Effector memory CD4-positive, alpha-beta T cell (primary cell): Measurements from ENCODE around the gene MXD3.
"Not testable (repeated sequence)": the region's sequence is repeated elsewhere in the genome, so short reads cannot be mapped to it uniquely, and the experiment has no call there.

Experiments
- DNase-seq, 3 donors: peaks; one replicate each; pipeline ENCODE4 v3.0.0-alpha.2; 2020
- H3K27ac ChIP-seq: 2 replicates; pipeline ENCODE4 v1.7.0; 2013; ENCODE audit warnings: mild to moderate bottlenecking, low read length, moderate library complexity; ENCODE audit not compliant: insufficient read depth, poor library complexity, severe bottlenecking
- H3K27me3 ChIP-seq: replicated peaks from 2 replicates; pipeline ENCODE4 v1.7.0; 2013; ENCODE audit warnings: mild to moderate bottlenecking, low read length; ENCODE audit not compliant: insufficient read depth, control insufficient read depth, poor library complexity, severe bottlenecking
- H3K36me3 ChIP-seq: 2 replicates; pipeline ENCODE4 v1.7.0; 2013; ENCODE audit warnings: mild to moderate bottlenecking, low read length, moderate library complexity; ENCODE audit not compliant: control insufficient read depth, insufficient read depth
- H3K4me1 ChIP-seq: 2 replicates; pipeline ENCODE4 v1.7.0; 2013; ENCODE audit warnings: low read length, mild to moderate bottlenecking; ENCODE audit not compliant: control insufficient read depth, insufficient read depth, poor library complexity, severe bottlenecking
- H3K4me3 ChIP-seq: 2 replicates; pipeline ENCODE4 v1.7.0; 2013; ENCODE audit warnings: low read length, low read depth, mild to moderate bottlenecking; ENCODE audit not compliant: insufficient read depth, poor library complexity, severe bottlenecking
- H3K9me3 ChIP-seq: 2 replicates; pipeline ENCODE4 v1.7.0; 2013; ENCODE audit warnings: mild to moderate bottlenecking, low read length, moderate library complexity; ENCODE audit not compliant: control insufficient read depth

The MXD3 gene

DNA sequence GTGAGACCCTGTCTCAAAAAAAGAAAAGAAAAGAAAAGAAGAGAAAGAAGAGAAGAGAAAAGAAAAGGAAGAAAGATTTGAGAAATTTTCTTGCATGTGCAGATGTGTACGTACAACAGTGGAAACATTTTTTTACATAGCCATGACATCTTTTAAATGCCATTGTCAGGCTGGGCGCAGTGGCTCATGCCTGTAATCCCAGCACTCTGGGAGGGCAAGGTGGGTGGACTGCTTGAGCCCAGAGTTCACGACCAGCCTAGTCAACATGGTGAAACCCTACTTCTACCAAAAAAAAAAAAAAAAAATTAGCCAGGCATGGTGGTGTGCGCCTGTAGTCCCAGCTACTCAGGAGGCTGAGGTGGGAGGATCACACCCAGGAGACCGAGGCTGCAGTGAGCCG, 33.2 kb upstream of the MXD3 start:
- peaks cover 25% of the 10 kb centered on the region for H3K36me3 ChIP-seq
- peaks cover 3% of the 10 kb centered on the region for H3K4me1 ChIP-seq
- H3K27me3 ChIP-seq: no peaks in the 10 kb centered on the region
- no peak overlapping the region for H3K4me3 ChIP-seq
- H3K27ac ChIP-seq: no peak overlapping the region
- DNase-seq: no peak
- no peaks in the 10 kb centered on the region for H3K9me3 ChIP-seq

DNA sequence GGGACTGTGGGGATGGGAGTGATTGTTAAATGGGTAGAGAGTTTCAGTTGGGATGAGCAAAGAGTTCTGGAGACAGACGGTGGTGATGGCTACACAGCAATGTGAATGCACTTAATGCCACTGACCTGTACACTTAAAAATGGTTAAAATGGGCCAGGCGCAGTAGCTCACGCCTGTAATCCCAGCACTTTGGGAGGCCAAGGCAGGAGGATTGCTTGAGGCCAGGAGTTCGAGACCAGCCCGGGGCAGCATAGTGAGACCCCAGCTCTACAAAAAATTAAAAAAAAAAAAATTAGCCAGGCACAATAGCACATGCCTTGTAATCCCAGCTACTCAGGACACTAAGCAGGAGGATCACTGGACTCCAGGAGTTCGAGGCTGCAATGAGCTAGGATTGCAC, 32.1 kb upstream of the MXD3 start:
- Histone ChIP-seq H3K4me1 (no peaks in the 10 kb centered on the region), H3K27ac (no peak overlapping the region), H3K27me3 (no peaks in the 10 kb centered on the region), H3K9me3 (no peaks in the 10 kb centered on the region), H3K4me3 (no peak overlapping the region), H3K36me3 (peaks cover 30% of the 10 kb centered on the region)
- DNase-seq: no peak

DNA sequence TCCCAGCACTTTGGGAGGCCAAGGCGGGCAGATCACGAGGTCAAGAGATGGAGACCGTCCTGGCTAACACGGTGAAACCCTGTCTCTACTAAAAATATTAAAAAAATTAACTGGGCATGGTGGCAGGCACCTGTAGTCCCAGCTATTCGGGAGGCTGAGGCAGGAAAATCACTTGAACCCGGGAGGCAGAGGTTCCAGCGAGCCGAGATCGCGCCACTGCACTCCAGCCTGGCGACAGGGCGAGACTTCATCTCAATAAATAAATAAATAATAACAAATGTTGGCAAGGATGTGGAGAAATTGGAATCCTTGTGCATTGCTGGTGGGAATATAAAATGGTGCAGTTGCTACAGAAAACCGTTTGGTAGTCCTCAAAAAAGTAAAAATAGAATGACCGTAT, 31.3 kb upstream of the MXD3 start:
- not testable (repeated sequence) for H3K9me3 ChIP-seq, H3K4me3 ChIP-seq, H3K27me3 ChIP-seq, H3K4me1 ChIP-seq, H3K27ac ChIP-seq, DNase-seq
- peaks cover 37% of the 10 kb centered on the region for H3K36me3 ChIP-seq

DNA sequence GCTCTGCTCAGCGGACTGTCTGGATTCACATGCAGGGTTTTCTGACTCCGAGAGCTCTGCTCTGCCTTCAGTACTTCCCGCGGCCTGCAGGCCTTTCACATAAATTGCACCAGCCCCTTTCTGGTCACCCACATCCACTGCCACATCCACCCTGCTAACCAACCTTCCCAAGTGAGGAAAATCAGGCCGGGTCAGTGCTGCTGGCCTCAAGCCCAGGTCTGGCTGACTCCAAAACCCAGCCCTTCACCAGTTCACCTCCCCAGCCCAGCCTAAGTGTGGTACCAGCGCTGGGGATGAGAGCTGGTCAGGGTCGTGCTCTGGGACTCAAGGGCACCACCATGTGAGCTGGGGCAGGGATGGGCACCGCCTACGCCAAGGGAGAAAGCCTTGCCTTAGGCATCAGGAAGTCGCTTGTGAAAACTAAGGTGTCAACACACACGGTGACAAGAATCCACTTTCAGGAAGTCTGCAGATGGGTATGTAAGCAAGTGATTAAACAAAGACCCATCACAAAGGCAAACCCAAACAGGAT, 27.5 kb upstream of the MXD3 start:
- Histone ChIP-seq H3K27me3 (no peaks in the 10 kb centered on the region), H3K27ac (no peak overlapping the region), H3K4me1 (no peaks in the 10 kb centered on the region), H3K4me3 (no peak overlapping the region), H3K9me3 (no peaks in the 10 kb centered on the region), H3K36me3 (peaks cover 64% of the 10 kb centered on the region)
- no peak for DNase-seq

DNA sequence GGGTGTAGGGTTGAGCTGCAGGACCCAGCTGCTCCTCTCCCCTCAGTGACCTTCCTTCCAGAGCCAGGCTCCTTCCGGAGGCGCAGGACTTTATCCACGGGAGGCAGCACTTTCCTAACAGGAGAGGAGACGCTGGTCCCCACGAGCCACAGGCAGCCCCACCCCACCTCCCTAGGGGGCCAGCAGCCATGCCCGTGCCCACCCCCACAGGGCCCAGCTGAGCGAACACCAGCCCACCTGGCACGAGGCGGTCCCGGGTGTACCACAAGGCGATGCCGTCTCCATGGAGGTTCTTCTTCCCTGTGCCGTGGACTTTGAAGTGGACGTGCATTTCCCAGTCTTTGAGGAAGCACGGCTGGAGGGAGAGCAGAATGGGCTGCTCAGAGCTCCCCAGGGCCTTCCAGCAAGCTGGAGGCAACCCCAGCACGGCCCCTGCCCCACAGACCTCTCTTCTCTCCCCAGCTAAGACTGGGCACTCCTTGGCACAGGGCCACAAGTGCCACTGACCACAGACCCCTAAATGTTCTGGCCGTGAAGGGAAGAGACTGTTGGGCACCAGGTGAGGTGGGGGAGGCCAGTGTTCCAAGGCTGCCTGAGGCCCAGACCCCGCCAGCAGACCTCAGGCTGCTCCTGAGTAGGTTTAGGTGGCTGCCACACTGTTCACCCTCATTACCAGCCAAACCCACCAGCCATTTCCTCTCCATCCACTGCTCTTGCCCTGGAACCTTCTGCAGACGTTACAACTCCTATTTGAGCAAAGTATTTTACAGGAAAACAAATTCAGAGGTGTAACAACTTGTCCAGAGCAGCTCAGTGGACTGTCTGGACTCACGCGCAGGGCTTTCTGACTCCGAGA, 26.8 kb upstream of the MXD3 start:
- Histone ChIP-seq H3K4me1 (no peaks in the 10 kb centered on the region), H3K4me3 (no peak overlapping the region), H3K27me3 (no peaks in the 10 kb centered on the region), H3K9me3 (no peaks in the 10 kb centered on the region), H3K36me3 (peaks cover 71% of the 10 kb centered on the region), H3K27ac (no peak overlapping the region)
- DNase-seq: no peak

DNA sequence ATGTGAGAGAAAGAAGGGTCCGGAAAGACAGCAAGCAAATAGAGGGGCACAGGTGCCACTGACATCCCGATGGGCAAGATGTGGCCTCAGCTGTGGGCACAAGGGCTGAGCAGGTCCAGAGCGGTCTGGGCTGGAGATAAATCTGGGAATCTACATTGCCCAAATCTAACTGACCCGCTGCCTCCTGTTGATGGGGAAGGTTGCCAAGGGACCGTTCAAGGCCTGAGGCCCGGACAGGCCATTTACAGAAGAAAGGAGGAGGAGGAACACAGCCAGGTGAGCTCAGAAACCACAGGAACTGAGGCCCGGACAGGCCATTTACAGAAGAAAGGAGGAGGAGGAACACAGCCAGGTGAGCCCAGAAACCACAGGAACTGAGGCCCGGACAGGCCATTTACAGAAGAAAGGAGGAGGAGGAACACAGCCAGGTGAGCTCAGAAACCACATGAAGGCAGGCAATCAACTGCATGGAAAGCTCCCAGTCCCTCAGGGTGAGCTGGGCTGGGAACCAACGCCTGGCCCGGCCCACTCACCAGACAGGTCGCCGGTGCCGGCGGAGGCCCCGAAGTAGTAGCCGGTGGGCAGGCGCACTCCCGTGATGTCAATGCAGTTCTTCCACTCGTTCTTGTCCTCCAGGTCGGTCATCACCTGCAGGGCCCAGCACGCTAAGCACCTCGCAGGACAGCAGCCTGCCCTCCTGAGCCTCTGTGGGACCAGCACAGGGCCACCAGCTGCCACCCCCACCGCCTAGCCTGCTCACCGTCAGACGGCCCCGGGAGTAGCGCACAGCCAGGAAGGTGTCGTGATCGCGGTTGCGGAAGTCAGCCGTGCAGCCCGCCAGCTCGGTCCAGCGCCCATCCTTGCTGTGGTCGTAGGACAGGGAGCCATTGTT, 25.2 kb upstream of the MXD3 start:
- H3K27ac ChIP-seq: no peak overlapping the region
- H3K9me3 ChIP-seq: no peaks in the 10 kb centered on the region
- H3K27me3 ChIP-seq: no peaks in the 10 kb centered on the region
- H3K4me3 ChIP-seq: no peak overlapping the region
- no peaks in the 10 kb centered on the region for H3K4me1 ChIP-seq
- DNase-seq: no peak
- peaks cover 87% of the 10 kb centered on the region for H3K36me3 ChIP-seq

DNA sequence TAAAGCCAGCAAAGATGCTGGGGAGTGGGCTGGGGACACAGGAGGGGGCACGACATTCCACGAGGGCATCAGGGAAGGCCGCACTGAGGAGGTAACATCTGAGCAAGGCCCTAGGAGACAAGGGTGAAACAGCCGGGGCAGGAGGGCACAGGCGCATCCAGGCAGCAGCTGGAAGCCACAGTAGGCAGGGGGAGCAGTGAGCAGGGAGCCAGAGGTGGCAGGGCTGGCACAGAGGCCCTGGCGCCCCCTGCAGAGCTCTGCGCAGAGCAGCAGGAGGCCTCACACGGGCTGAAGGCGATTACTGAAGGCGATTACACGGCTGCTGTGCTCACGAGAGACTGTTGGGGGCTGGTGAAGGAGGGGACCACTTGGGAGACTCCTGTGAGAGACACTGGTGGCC, 24.4 kb upstream of the MXD3 start:
- Histone ChIP-seq H3K4me1 (no peaks in the 10 kb centered on the region), H3K27ac (no peak overlapping the region), H3K27me3 (no peaks in the 10 kb centered on the region), H3K36me3 (peaks cover 89% of the 10 kb centered on the region), H3K9me3 (no peaks in the 10 kb centered on the region), H3K4me3 (no peak overlapping the region)
- no peak for DNase-seq

DNA sequence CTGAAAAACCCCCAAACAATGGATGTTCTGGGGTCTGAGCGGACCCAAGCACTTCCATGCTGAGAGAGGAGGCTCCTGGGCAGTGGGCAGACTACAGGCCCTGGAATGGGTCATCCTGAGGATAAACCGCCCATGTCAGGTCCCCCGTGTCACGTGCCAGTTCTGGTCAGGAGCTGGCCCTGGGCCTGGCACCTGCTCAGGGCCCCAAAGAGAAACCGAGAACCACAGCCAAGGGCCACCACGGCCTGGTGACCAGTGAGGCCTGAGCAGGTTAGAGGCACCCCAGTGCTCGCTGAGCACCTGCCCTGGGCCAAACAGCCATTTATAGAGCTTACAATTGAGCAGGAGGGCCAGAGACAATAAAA, 24.0 kb upstream of the MXD3 start:
- H3K4me1 ChIP-seq: no peaks in the 10 kb centered on the region
- peaks cover 93% of the 10 kb centered on the region for H3K36me3 ChIP-seq
- H3K27me3 ChIP-seq: no peaks in the 10 kb centered on the region
- no peaks in the 10 kb centered on the region for H3K9me3 ChIP-seq
- no peak overlapping the region for H3K27ac ChIP-seq
- H3K4me3 ChIP-seq: no peak overlapping the region
- DNase-seq: no peak

DNA sequence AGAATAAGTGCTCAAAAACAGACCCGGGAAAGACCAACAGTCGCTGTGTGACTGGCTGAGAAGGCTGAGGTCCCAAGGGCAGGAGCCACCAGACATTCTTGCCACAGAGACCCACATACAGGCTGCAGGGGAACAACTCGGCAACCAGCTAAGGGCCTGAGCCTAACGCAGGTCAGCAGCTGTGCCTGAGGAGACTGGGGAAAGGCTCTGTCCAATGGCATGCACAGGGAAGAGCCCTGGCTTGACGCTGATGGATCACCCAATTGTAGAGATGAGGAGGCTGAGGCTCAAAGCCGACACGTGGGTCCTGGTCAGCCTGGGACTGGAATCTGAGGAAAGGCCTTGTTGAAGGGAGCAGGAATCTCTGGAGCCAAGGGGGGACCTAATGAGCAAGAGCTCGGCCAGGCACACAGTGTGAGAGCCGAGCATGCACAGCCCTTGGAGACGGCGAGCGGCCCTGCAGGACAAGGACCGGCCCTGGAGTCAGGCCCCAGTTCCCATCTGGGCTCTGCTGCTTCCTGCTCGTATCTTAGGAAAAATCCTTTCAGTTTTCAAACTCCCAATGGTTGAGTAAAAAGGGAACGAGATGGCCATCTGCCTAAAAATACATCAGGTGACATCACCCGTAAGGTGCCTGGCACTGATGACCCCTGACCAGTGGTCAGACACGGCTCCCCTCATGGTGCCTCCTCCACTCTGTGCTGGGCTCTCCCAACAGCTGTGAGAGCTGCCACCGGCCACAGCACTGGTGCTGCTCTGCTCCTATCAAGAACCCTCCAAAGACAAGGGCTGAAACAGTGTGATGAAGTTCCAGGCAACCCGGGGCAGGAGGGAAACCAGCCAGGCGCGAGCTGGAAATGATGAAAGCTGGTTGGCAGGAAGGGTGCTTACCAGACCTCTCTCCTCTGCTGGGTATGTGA, 23.3 kb upstream of the MXD3 start:
- Histone ChIP-seq H3K4me3 (no peak overlapping the region), H3K36me3 (peaks cover 95% of the 10 kb centered on the region), H3K27me3 (no peaks in the 10 kb centered on the region), H3K9me3 (no peaks in the 10 kb centered on the region), H3K4me1 (no peaks in the 10 kb centered on the region), H3K27ac (no peak overlapping the region)
- no peak for DNase-seq
